ENCODE measurements around the gene OR2B2. TPM values are rescaled to one million over a fixed set of nuclear protein-coding genes. Genes with fewer than 3 reads are reported as not detected.

The OR2B2 gene
- polyA plus RNA-seq, 1 donor (not counting 4 experiments of a cell fraction or from before 2014, with no cell fraction given), result not detected

- peaks cover 18% of the 10 kb centered on the region for H3K4me1 ChIP-seq (ENCODE audit: control insufficient read depth, extremely low read depth, insufficient read depth, low read length)
- H4K20me1 ChIP-seq (ENCODE audit: control insufficient read depth, extremely low read depth, insufficient read depth, low read length), result no peaks in the 10 kb centered on the region
- H2AFZ ChIP-seq (ENCODE audit: control insufficient read depth, low read length), result no peak overlapping the region
- dilution Hi-C loops (cut with MboI; ENCODE audit: extremely low pct_ligation_motif_present, low sequenced_read_pairs), result no loop called here
- no peak for DNase-seq (ENCODE audit: low read depth, low spot score)
- no peaks in the 10 kb centered on the region for H3K79me2 ChIP-seq (ENCODE audit: control insufficient read depth, insufficient read depth, low read length)
- no peak for TF ChIP-seq CTCF (optimal IDR thresholded peaks at IDR 0.05 in 1 of 3, IDR thresholded peaks at IDR 0.05 in 1 of 3, conservative IDR thresholded peaks at IDR 0.05 in 1 of 3; ENCODE audit: extremely low read depth in 1 of 3, insufficient read depth in 2 of 3, low read length in 3 of 3)
- TF ChIP-seq EZH2 (IDR thresholded peaks at IDR 0.05; ENCODE audit: low read length), result no peak
- no peak overlapping the region for H3K27ac ChIP-seq (ENCODE audit: control insufficient read depth, insufficient read depth, low read length)
- no peak overlapping the region for H3K4me2 ChIP-seq (ENCODE audit: control insufficient read depth, extremely low read depth, insufficient read depth, low read depth, low read length)
- no peak for FAIRE-seq
- no peaks in the 10 kb centered on the region for H3K27me3 ChIP-seq (ENCODE audit: control insufficient read depth, extremely low read depth, insufficient read depth, low read length)
- H3K9me3 ChIP-seq (ENCODE audit: control insufficient read depth, low read depth, low read length), result no peaks in the 10 kb centered on the region
- H3K36me3 ChIP-seq (ENCODE audit: control insufficient read depth in 2 of 2, extremely low read depth in 1 of 2, insufficient read depth in 2 of 2, low read length in 2 of 2), result no peaks in the 10 kb centered on the region
- no peaks in the 10 kb centered on the region for H3K9me1 ChIP-seq (ENCODE audit: control insufficient read depth, extremely low read depth, insufficient read depth, low read length)
- H3K9ac ChIP-seq (ENCODE audit: control insufficient read depth, extremely low read depth, insufficient read depth, low read length), result no peak overlapping the region
- no peak overlapping the region for H3K4me3 ChIP-seq (ENCODE audit: control insufficient read depth in 2 of 3, extremely low read depth in 1 of 3, insufficient read depth in 2 of 3, low read depth in 1 of 3, low read length in 3 of 3)
Measured at GRCh38 chr6:27888566-27888965, 23.6 kb downstream of the OR2B2 start.

- Histone ChIP-seq H2AFZ (ENCODE audit: control insufficient read depth, low read length) (no peak overlapping the region), H3K9me1 (ENCODE audit: control insufficient read depth, extremely low read depth, insufficient read depth, low read length) (no peaks in the 10 kb centered on the region), H3K36me3 (ENCODE audit: control insufficient read depth in 2 of 2, extremely low read depth in 1 of 2, insufficient read depth in 2 of 2, low read length in 2 of 2) (no peaks in the 10 kb centered on the region), H3K4me1 (ENCODE audit: control insufficient read depth, extremely low read depth, insufficient read depth, low read length) (peaks cover 13% of the 10 kb centered on the region), H3K27me3 (ENCODE audit: control insufficient read depth, extremely low read depth, insufficient read depth, low read length) (no peaks in the 10 kb centered on the region), H3K4me2 (ENCODE audit: control insufficient read depth, extremely low read depth, insufficient read depth, low read depth, low read length) (no peak overlapping the region), H3K27ac (ENCODE audit: control insufficient read depth, insufficient read depth, low read length) (no peak overlapping the region), H3K9ac (ENCODE audit: control insufficient read depth, extremely low read depth, insufficient read depth, low read length) (no peak overlapping the region), H4K20me1 (ENCODE audit: control insufficient read depth, extremely low read depth, insufficient read depth, low read length) (no peaks in the 10 kb centered on the region), H3K4me3 (ENCODE audit: control insufficient read depth in 2 of 3, extremely low read depth in 1 of 3, insufficient read depth in 2 of 3, low read depth in 1 of 3, low read length in 3 of 3) (no peak overlapping the region), H3K79me2 (ENCODE audit: control insufficient read depth, insufficient read depth, low read length) (no peaks in the 10 kb centered on the region), H3K9me3 (ENCODE audit: control insufficient read depth, low read depth, low read length) (no peaks in the 10 kb centered on the region)
- no peak for TF ChIP-seq EZH2 (IDR thresholded peaks at IDR 0.05; ENCODE audit: low read length)
- TF ChIP-seq CTCF (optimal IDR thresholded peaks at IDR 0.05 in 1 of 3, IDR thresholded peaks at IDR 0.05 in 1 of 3, conservative IDR thresholded peaks at IDR 0.05 in 1 of 3; ENCODE audit: extremely low read depth in 1 of 3, insufficient read depth in 2 of 3, low read length in 3 of 3), result no peak
- dilution Hi-C loops (cut with MboI; ENCODE audit: extremely low pct_ligation_motif_present, low sequenced_read_pairs), result no loop called here
- DNase-seq (ENCODE audit: low read depth, low spot score), result no peak
- FAIRE-seq, result no peak
Measured at GRCh38 chr6:27886073-27886472, 26.1 kb downstream of the OR2B2 start.

Measured in keratinocyte (primary cell).